Measurements from ENCODE around the gene RAPGEF6.

DNA sequence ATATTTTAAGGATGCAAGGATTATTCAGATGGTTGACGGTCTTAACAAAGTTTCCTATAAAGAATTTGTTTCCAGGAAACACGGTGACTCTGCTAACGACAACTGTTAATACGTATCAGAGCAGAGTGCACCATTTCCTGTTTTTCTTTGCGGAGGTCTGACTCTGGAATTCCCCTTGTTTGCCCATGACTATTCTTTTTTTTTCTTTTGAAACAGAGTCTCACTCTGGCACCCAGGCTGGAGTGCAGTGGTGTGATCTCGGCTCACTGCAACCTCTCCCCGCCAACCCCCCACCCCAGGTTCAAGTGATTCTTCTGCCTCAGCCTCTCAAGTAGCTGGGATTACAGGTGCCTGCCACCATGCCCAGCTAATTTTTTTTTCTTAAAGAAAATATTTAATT, 255.3 kb downstream of the RAPGEF6 start:
- TF ChIP-seq GATA3 (IDR thresholded peaks at IDR 0.05; ENCODE audit: low read depth, low read length) = no peak
- TF ChIP-seq GATA2 (IDR thresholded peaks at IDR 0.05; ENCODE audit: low read depth, low read length) = no peak
